Activated naive CD8-positive, alpha-beta T cell (primary cell): ENCODE results near the gene ANKMY2.
A peak's percentile ranks its signal among the peaks of the same experiment; 100 is the strongest.

Experiments used
- H3K27ac Mint-ChIP-seq: one replicate; pipeline ENCODE4 v1.8.0; 2021; ENCODE audit warnings: mixed read lengths
- H3K27me3 Mint-ChIP-seq: one replicate; pipeline ENCODE4 v1.8.0; 2021; ENCODE audit warnings: mixed read lengths
- H3K36me3 Mint-ChIP-seq: one replicate; pipeline ENCODE4 v1.8.0; 2021; ENCODE audit warnings: mixed read lengths
- H3K4me1 Mint-ChIP-seq: one replicate; pipeline ENCODE4 v1.8.0; 2021; ENCODE audit warnings: low read depth, mixed read lengths
- H3K4me3 Mint-ChIP-seq: one replicate; pipeline ENCODE4 v1.8.0; 2021; ENCODE audit warnings: mild to moderate bottlenecking, mixed read lengths
- H3K9me3 Mint-ChIP-seq: one replicate; pipeline ENCODE4 v1.8.0; 2021; ENCODE audit warnings: low read depth, mixed read lengths

The ANKMY2 gene

GRCh38 chr7:16648551-16648950 lies 3.0 kb upstream of the ANKMY2 start:
- H3K27ac Mint-ChIP-seq = no peak overlapping the region
- H3K27me3 Mint-ChIP-seq = no peaks in the 10 kb centered on the region
- peaks cover 13% of the 10 kb centered on the region for H3K36me3 Mint-ChIP-seq
- H3K4me3 Mint-ChIP-seq = peak overlapping the region; percentile 100
- H3K4me1 Mint-ChIP-seq = peaks cover 76% of the 10 kb centered on the region
- H3K9me3 Mint-ChIP-seq = no peaks in the 10 kb centered on the region

DNA sequence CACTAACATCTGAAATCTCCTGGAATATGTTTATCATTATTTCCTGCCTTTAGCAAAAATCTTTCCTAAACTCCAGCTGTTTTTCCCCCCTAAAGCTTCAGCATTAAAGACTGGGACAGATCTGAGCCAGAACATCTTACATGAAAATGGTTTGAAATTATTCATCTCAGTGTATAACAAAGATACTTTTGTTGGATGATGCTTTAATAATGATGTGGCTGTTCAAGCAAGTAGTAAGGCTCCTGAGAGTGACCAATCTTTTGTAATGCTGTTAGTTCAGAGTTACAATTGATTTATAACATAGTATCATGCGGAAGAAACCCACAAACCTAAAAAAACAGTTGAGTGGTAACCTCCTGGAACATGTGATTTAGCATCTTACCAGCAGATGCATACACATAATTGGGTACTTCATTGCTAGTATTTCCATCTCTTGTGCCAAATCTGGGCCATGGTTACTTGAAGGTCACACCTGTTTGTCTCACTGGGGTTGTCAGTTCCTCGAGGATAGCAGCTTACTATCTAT lies 1.9 kb upstream of the ANKMY2 start:
- H3K36me3 Mint-ChIP-seq = peaks cover 11% of the 10 kb centered on the region
- H3K4me1 Mint-ChIP-seq = peaks cover 73% of the 10 kb centered on the region
- H3K4me3 Mint-ChIP-seq = peak overlapping the region; percentile 100
- H3K27me3 Mint-ChIP-seq = no peaks in the 10 kb centered on the region
- peak overlapping the region; percentile 95 for H3K27ac Mint-ChIP-seq
- no peaks in the 10 kb centered on the region for H3K9me3 Mint-ChIP-seq

- H3K27me3 Mint-ChIP-seq = no peaks in the 10 kb centered on the region
- peak overlapping the region; percentile 100 for H3K27ac Mint-ChIP-seq
- peaks cover 11% of the 10 kb centered on the region for H3K36me3 Mint-ChIP-seq
- no peaks in the 10 kb centered on the region for H3K9me3 Mint-ChIP-seq
- H3K4me3 Mint-ChIP-seq = peak overlapping the region; percentile 100
- H3K4me1 Mint-ChIP-seq = peaks cover 71% of the 10 kb centered on the region
Measured at GRCh38 chr7:16646472-16647072, 1.0 kb upstream of the ANKMY2 start.

DNA sequence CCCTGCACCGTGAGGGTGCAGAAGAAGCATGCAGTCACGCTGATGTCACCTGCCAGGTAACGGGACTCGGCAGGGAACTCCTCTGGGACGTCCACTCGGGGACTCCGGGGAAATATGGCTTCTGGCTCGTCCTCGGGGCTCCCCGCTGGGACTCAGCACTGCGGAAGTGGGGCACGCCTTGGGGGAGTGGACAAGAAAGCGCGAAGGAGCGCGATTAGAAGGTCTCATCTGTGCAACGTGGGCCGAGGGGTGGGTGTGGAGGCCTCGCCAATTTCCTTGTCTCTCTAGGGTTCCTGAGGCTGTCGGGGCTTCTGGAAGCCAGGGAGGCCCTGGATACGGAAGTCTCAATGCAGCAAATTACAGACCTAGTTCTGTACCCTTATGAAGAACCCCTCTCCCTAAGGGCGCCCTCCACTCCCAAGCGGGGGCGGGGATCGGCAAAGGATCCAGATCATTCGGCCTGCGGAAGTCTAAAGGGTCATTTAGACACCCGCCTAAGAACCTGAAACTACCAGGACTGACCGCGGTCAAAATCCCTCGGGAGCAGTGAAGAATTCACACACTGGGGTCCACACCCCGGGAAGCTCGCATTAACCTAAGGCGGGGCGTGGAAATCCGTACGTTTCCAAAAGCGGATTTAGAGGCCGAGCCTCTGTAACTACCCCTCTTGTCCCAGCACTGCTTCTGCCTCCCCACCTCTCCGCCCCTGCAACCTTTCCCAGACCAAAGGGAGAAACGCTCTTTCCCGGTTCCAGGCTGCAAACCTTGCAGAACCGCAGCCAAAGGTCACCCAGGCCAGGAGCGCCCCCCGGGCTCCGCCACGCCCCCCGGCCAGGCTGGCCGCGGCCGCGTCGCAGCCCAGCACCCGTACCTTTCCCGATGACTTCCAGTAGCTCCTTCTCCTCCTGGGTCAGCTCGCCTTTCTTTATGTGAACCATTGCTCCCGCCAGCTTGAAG lies 640 bp downstream of the ANKMY2 start:
- Mint-ChIP-seq H3K9me3 (no peaks in the 10 kb centered on the region), H3K4me3 (peak overlapping the region; percentile 100), H3K27ac (peak overlapping the region; percentile 100), H3K27me3 (no peaks in the 10 kb centered on the region), H3K36me3 (peaks cover 11% of the 10 kb centered on the region), H3K4me1 (peaks cover 58% of the 10 kb centered on the region)

DNA sequence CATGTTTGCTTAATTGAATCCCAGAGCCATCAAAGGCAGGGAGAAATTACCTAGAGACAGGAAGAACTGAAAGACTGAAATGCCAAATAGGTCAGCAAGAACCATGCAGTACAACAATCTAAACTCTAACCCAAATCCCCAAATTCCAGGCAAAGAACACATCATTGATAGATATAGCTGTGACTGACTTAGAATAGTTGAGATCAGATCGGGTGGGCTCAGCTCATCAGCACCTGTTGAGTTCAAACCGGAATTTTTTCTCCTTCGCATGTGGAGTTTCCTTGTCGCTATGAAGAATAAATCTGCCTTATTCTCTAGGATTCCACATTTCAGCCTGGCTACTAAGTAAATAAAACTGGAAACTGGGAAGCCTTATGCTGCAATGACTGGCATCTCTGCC lies 1.4 kb downstream of the ANKMY2 start:
- H3K4me3 Mint-ChIP-seq = peak overlapping the region; percentile 100
- peak overlapping the region; percentile 67 for H3K27ac Mint-ChIP-seq

GRCh38 chr7:16638282-16639280 lies 7.0 kb downstream of the ANKMY2 start:
- H3K27ac Mint-ChIP-seq = no peak overlapping the region
- no peaks in the 10 kb centered on the region for H3K27me3 Mint-ChIP-seq
- peaks cover 12% of the 10 kb centered on the region for H3K36me3 Mint-ChIP-seq
- no peak overlapping the region for H3K4me3 Mint-ChIP-seq
- peaks cover 21% of the 10 kb centered on the region for H3K4me1 Mint-ChIP-seq
- no peaks in the 10 kb centered on the region for H3K9me3 Mint-ChIP-seq

More for the DNA sequence above, 1.4 kb downstream of the ANKMY2 start:
- Mint-ChIP-seq H3K4me1 (peaks cover 51% of the 10 kb centered on the region), H3K27me3 (no peaks in the 10 kb centered on the region), H3K9me3 (no peaks in the 10 kb centered on the region), H3K36me3 (peaks cover 11% of the 10 kb centered on the region)

- H3K36me3 Mint-ChIP-seq = peaks cover 12% of the 10 kb centered on the region
- H3K27me3 Mint-ChIP-seq = no peaks in the 10 kb centered on the region
- no peak overlapping the region for H3K4me3 Mint-ChIP-seq
- no peaks in the 10 kb centered on the region for H3K9me3 Mint-ChIP-seq
- peaks cover 13% of the 10 kb centered on the region for H3K4me1 Mint-ChIP-seq
- H3K27ac Mint-ChIP-seq = no peak overlapping the region
Measured at GRCh38 chr7:16637379-16637778, 8.2 kb downstream of the ANKMY2 start.

DNA sequence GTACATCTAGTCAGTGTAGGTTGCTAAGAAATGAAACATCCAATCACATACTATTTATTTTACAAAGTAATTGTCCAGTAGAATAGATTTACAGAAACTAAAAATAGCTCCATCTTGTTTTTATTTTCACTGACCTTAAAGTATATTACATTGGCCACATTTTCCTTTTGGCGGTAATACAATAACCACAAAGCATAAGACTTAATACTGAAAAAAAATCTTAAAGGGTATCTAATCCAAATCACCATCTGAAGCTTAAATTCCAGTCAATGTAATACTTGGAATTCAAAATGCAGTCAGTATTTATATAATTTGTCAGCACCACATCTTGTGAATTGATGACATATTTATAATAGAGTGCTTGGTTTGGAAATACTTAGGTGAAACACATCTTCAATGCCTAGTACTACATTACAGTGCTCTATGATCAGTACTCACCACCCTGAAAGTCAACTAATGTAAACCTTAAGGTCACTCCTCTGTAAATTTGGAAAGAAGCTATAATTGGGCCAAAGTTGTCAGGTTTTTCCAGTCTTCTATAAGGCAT lies 8.9 kb downstream of the ANKMY2 start:
- peaks cover 14% of the 10 kb centered on the region for H3K36me3 Mint-ChIP-seq
- no peak overlapping the region for H3K4me3 Mint-ChIP-seq
- H3K9me3 Mint-ChIP-seq = no peaks in the 10 kb centered on the region
- H3K27ac Mint-ChIP-seq = no peak overlapping the region
- H3K27me3 Mint-ChIP-seq = no peaks in the 10 kb centered on the region
- peaks cover 7% of the 10 kb centered on the region for H3K4me1 Mint-ChIP-seq

DNA sequence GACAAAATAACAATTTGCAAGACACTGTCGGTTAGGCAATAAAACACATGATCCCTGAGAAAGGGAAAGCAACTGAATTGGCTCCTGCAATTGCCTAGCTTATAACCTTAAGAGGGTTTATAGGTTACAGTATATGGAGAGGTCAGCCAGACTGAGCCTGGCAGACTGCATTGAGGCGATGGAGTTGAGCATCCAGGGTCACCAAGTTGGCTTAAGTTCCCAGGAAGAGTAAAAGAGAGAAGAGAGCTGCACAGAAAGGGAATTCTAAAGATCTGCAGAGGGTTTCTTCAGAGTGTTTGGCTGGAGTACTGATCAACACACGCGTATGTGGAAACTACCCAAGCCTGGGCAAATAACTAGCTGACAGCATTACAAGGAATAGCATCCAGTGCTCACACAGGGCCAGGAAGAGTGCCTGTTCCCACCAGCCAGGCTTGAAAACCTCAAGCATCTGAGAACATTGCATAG lies 11.2 kb downstream of the ANKMY2 start:
- Mint-ChIP-seq H3K27me3 (no peaks in the 10 kb centered on the region), H3K27ac (no peak overlapping the region), H3K4me1 (peaks cover 6% of the 10 kb centered on the region), H3K9me3 (no peaks in the 10 kb centered on the region), H3K36me3 (peaks cover 12% of the 10 kb centered on the region), H3K4me3 (no peak overlapping the region)

- no peak overlapping the region for H3K27ac Mint-ChIP-seq
- H3K4me3 Mint-ChIP-seq = no peak overlapping the region
- H3K27me3 Mint-ChIP-seq = no peaks in the 10 kb centered on the region
- H3K4me1 Mint-ChIP-seq = peaks cover 2% of the 10 kb centered on the region
- no peaks in the 10 kb centered on the region for H3K9me3 Mint-ChIP-seq
- peaks cover 5% of the 10 kb centered on the region for H3K36me3 Mint-ChIP-seq
Measured at GRCh38 chr7:16630654-16631053, 14.9 kb downstream of the ANKMY2 start.

GRCh38 chr7:16627236-16627635 lies 18.3 kb downstream of the ANKMY2 start:
- Mint-ChIP-seq H3K9me3 (no peaks in the 10 kb centered on the region), H3K27ac (no peak overlapping the region), H3K27me3 (no peaks in the 10 kb centered on the region), H3K4me1 (no peaks in the 10 kb centered on the region), H3K4me3 (no peak overlapping the region), H3K36me3 (peaks cover 9% of the 10 kb centered on the region)

DNA sequence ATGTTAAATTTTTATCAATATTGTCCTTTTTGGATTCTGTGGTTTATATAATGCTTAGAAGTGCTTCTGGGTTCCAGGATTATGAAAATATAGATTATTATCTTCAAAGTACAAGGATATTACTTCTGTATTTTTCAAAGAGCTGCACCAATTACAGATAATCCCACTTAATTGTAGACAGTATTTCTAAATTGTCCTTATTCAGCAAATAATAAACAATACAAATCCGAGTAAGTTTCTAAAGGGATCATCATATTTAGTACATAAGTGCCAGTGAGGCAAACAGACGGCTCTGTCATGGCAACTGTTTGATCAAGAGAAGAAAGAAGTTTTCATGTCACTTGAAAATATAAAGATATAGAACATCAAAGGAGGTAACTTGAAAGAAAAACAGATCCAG lies 19.2 kb downstream of the ANKMY2 start:
- H3K9me3 Mint-ChIP-seq = no peaks in the 10 kb centered on the region
- H3K4me3 Mint-ChIP-seq = no peak overlapping the region
- no peak overlapping the region for H3K27ac Mint-ChIP-seq
- no peaks in the 10 kb centered on the region for H3K4me1 Mint-ChIP-seq
- H3K27me3 Mint-ChIP-seq = no peaks in the 10 kb centered on the region
- H3K36me3 Mint-ChIP-seq = peaks cover 6% of the 10 kb centered on the region

DNA sequence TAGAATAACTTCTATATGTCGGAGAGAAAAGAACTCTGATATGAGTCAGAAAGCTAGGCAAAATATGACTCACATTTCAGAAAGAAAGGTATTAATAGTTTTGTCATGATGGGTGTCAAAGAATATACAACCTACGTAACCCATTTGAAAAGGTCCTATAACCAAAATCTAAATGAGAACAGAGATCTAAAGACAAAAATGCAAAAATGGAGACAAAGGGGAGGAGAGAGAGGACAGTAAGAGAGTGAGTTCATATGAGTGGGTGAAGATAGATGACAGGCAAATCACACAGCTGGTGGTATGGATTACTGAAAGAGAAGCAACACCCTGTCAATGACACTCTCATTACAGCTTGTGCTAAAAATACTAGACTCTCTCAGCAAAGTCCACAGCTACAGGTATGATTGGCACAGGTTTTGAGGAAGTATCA lies 25.6 kb downstream of the ANKMY2 start:
- Mint-ChIP-seq H3K4me3 (peak overlapping the region; percentile 46), H3K9me3 (no peaks in the 10 kb centered on the region), H3K27ac (peak overlapping the region; percentile 70), H3K36me3 (peaks cover 13% of the 10 kb centered on the region), H3K27me3 (no peaks in the 10 kb centered on the region), H3K4me1 (peaks cover 13% of the 10 kb centered on the region)

DNA sequence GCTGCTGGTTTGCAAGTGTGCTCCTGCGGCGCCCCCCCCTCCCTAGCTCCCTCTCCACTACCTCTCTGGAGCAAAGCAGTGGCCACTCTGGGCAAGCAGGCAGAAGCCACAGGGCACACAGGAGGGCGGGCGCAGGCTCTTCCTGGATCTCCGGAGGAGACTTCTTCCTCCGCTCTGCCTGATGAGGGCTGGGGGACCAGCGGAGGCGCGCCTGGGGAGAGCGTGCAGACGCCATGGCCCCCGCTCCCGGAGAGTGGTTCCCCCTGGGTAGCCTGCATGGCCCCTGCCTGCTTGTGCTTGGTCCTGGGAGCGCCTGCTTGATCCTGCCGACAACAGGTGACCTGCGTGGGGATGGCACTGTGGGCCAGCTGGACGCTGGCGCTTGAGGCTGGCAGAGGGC lies 29.0 kb downstream of the ANKMY2 start:
- peaks cover 13% of the 10 kb centered on the region for H3K4me1 Mint-ChIP-seq
- H3K27ac Mint-ChIP-seq = no peak overlapping the region
- no peak overlapping the region for H3K4me3 Mint-ChIP-seq
- H3K36me3 Mint-ChIP-seq = peaks cover 11% of the 10 kb centered on the region
- no peaks in the 10 kb centered on the region for H3K9me3 Mint-ChIP-seq
- no peaks in the 10 kb centered on the region for H3K27me3 Mint-ChIP-seq
